ENCODE data around the gene PROCA1. TPM values are rescaled to one million over a fixed set of nuclear protein-coding genes. Genes with fewer than 3 reads are reported as not detected.

Gene PROCA1
- total RNA-seq, 2 experiments from 2014 or later = 4.5 to 4.6 TPM

- no peak overlapping the region for H2AFZ ChIP-seq (ENCODE audit: low read length)
- CTCF ChIA-PET (ENCODE audit: unreplicated experiment) = interaction anchor here (0.6 to 2.4 kb wide), 2 partner anchors 13 to 161 kb away, joined by 10 to 11 read pairs; partner anchors contain the start of gene NEK8
- intact Hi-C loops (cut with micrococcal nuclease; ENCODE audit: unreplicated experiment) = no loop called here
- peaks cover 28% of the 10 kb centered on the region for H3K79me2 ChIP-seq (ENCODE audit: insufficient read depth, low read depth, low read length)
- H3K4me3 ChIP-seq (ENCODE audit: low read depth, low read length, poor library complexity, severe bottlenecking) = peak overlapping the region; percentile 38
- no peak for TF ChIP-seq CTCF (conservative IDR thresholded peaks at IDR 0.05; ENCODE audit: low read length)
- no peak for TF ChIP-seq EZH2phosphoT487 (IDR thresholded peaks at IDR 0.05; ENCODE audit: borderline replicate concordance, low read depth, low read length)
- DNase-seq (ENCODE audit: low spot score) = no peak
- H3K27ac ChIP-seq (ENCODE audit: low read depth, low read length, poor library complexity, severe bottlenecking) = peak overlapping the region; percentile 95
- BruUV-seq (replicated peaks) = no TSS peak
- H3K4me2 ChIP-seq (ENCODE audit: low read length) = peak overlapping the region; percentile 87
- H4K20me1 ChIP-seq (ENCODE audit: insufficient read depth, low read length) = peaks cover 9% of the 10 kb centered on the region; the same call in 1 of the 2 replicates
- peaks cover 36% of the 10 kb centered on the region for H3K36me3 ChIP-seq (ENCODE audit: insufficient read depth, low read length)
- POLR2A ChIA-PET = interaction anchor here (1.2 to 5.6 kb wide), 3 partner anchors 13 to 178 kb away, joined by 3 to 56 read pairs (median 7); partner anchors contain the start of genes NEK8, RPL23A and TLCD1
- H3K9me2 ChIP-seq (ENCODE audit: insufficient read depth, low read length) = no peaks in the 10 kb centered on the region
- H3K9me3 ChIP-seq (ENCODE audit: low read length) = peaks cover 3% of the 10 kb centered on the region; the same call in 1 of the 2 replicates
- peaks cover 71% of the 10 kb centered on the region for H3K4me1 ChIP-seq (ENCODE audit: insufficient read depth, low read length, poor library complexity, severe bottlenecking)
These were observed 29.0 kb upstream of the PROCA1 start for GRCh38 chr17:28740406-28741357.

GRCh38 chr17:28738680-28739384 is 27.1 kb upstream of the PROCA1 start:
- Histone ChIP-seq H2AFZ (ENCODE audit: low read length) (no peak overlapping the region), H3K4me3 (ENCODE audit: low read depth, low read length, poor library complexity, severe bottlenecking) (peak overlapping the region; percentile 60), H3K9me3 (ENCODE audit: low read length) (peaks cover 3% of the 10 kb centered on the region; the same call in 1 of the 2 replicates), H3K79me2 (ENCODE audit: insufficient read depth, low read depth, low read length) (peaks cover 10% of the 10 kb centered on the region; the same call in 1 of the 2 replicates), H3K9me2 (ENCODE audit: insufficient read depth, low read length) (no peaks in the 10 kb centered on the region), H3K4me1 (ENCODE audit: insufficient read depth, low read length, poor library complexity, severe bottlenecking) (peaks cover 69% of the 10 kb centered on the region), H3K4me2 (ENCODE audit: low read length) (peak overlapping the region; percentile 77), H3K27ac (ENCODE audit: low read depth, low read length, poor library complexity, severe bottlenecking) (peak overlapping the region; percentile 95), H3K36me3 (ENCODE audit: insufficient read depth, low read length) (peaks cover 32% of the 10 kb centered on the region), H4K20me1 (ENCODE audit: insufficient read depth, low read length) (no peaks in the 10 kb centered on the region)
- peak; percentile 88 for DNase-seq (ENCODE audit: low spot score)
- intact Hi-C loops (cut with micrococcal nuclease; ENCODE audit: unreplicated experiment) = loop anchor here (1.0 kb wide), 2 partner anchors 11 kb away; partner anchors contain the start of gene NEK8
- no TSS peak for BruUV-seq (replicated peaks)
- CTCF ChIA-PET (ENCODE audit: unreplicated experiment) = interaction anchor here (1.3 kb wide), 1 partner anchor 11 kb away, joined by 5 read pairs; no protein-coding TSS in a partner anchor
- POLR2A ChIA-PET = interaction anchor here (0.5 to 5.6 kb wide), 3 partner anchors 11 to 78 kb away, joined by 4 to 56 read pairs (median 4); partner anchors contain the start of genes NEK8 and TLCD1
- TF ChIP-seq EZH2phosphoT487 (IDR thresholded peaks at IDR 0.05; ENCODE audit: borderline replicate concordance, low read depth, low read length) (no peak), CTCF (conservative IDR thresholded peaks at IDR 0.05; ENCODE audit: low read length) (no peak)

All from OCI-LY7 (cell line).